Measurements from ENCODE around the gene MAPRE2.
"Not testable (repeated sequence)": the region's sequence is repeated elsewhere in the genome, so short reads cannot be mapped to it uniquely, and the experiment has no call there.

The MAPRE2 gene

DNA sequence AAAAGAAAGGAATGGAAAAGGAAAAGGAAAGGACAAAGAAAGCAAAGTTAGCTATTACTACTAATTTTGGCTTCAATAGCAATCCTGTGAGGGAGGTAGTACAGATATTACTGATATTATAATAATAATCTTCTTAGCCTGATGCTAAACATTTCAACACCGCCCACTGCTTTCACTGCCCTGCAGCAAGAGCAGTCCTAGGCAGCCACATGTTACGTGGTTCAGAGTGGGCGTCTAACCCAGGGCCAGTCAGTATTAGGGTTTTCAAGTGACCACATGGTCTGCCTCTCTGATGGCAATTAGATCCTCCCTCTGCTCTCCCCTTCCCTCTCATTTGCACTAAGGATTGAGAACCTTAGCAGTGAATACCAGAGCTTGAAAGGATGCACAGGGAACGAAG, 116.0 kb downstream of the MAPRE2 start:
- no peak for FAIRE-seq

DNA sequence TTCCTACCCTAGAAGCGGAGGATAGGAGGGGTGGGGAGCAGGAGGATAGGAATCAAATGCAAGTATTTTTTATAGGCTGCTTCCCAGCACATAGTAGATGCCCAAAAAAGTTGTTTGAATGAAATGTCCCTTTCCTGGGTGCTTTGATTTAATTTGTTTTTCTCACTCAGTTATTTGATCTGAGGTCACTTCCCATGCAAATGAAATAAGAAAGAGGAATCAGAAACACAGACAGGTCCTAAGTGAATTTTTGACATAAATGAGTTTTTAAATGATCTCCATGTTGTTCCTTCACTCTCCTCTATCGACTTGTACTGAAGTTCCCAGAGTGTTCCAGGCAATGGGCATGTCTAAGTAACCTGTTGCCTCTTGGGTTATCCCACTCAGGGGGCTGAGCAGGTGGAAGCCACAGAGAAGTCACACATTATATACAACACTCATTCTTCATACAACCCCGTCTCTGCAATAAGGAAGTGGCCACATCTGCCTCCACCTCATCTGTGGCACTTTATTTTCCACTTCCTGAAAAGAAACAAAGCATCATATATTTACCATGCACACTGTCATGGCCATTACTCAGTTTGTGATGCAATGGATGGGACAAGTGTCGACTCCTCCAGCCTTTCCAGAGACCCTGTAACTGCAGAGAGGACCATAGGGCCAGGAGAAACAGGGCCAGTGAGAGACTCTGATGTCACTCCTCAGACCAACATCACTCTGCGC, 117.7 kb downstream of the MAPRE2 start:
- no peak for FAIRE-seq

DNA sequence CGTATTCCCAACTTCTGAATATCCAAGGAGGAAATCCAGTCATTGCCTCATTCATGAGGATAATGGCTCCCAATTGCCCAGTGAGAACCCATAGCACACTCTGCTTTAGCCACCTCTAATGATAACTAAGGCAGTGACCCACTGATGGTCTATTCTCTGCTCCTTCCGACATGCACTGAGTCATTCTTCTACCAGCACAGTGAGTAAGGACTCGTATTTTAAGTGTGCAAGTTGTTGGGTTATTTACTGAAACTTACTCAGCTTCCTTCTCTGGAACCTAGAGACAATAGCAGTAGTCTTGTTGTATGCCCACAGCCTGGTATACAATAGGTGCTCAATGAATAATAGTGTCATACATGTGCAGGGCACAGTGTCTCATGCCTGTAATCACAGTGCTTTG, 118.6 kb downstream of the MAPRE2 start:
- no peak for FAIRE-seq

DNA sequence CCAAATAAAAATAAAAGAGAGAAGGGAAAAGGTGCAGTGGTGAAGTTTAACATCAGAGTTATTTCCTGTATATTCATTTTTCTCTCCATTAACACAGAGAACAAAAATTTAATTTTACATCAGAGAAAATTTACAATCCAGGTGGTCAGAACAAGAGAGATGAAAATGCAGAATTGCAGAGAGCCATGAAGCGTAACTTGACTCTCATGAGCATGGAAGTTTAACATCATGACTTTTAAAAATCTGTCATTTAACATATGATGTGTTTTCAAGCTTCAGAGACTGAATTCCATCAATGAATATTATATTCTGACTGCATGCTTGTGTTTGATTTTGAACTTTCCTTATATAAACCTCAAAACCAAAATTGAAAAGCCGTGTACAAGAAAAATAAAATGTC, 120.3 kb downstream of the MAPRE2 start:
- no peak for FAIRE-seq

DNA sequence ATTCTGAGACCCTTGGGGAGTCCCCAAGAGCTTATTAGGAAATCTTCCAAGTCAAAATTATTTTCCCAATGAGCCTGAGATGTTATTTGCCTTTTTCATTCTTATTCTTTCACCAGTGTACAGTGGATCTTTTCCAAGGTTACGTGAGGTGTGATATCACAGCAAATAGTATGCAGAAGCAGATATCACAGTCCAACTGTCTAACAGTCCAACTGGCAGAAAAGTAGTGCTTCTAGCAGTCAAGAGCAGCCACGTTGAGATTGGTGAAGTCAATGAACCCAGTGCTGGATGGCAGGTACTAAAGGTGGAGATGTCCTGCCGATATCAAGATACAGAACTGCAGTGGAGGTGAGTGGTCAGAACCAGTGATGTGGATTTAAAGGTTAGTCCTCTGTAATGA, 120.7 kb downstream of the MAPRE2 start:
- no peak for FAIRE-seq

DNA sequence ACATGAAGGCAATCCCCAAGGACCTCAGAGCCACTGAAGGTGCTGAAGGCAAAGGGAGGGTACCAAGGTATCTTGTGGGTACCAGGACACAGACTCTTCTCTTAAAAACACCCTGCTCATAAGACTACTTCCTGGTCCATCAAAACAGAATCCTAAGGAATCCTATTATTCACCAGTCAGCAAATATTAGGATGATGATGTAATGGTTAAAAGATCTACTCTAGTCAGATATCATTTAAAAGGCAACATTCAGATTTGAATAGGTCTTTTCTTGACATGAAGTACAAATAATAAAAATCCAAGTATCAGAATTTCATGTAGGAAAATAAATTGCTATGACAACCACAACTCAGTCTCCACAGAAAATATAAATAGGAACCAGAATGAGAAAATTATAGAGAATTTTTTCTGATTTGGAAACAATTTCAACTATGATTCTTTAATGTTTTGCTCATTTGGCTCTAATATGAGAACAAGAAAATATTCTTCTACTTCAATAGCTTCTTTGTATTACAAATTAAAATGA, 121.9 kb downstream of the MAPRE2 start:
- FAIRE-seq = peak; percentile 17

DNA sequence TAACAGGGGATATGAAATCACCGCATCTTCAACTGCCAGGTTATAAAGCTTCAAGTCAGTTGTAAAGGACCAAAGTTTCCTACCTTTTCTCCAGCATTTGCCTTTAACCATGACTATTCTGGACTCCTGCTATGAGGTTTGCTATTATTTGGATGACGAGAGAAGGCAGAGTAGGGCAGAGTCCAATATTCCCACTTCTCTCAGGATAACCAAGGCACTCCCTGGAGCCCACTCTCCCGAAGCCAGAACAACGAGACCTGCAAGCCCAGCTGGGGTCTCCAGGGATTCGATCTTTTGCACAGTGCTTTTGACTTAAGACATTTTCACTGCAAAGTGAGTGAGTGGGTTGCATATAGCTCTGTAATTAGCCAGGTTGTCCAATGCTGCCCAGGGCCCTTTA, 122.5 kb downstream of the MAPRE2 start:
- no peak for FAIRE-seq

DNA sequence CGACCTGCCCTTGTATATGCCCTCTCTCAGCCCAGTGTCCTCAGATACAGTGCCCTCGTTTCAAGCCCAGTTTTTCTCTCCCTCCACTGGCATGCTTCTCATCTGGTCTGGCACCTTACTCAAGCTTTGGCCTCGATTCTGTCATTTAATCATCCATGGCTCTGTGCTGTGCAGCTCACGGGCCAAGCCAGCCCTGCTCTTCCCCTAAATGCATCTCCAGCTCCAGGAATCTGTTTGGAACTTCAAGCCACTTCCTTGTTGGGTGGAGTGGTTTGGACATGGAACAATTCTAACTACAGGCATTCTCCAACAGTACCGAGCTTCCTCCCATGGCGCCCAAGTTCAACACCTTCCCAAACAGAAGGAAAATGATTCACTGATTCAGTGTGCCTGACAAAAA, 122.9 kb downstream of the MAPRE2 start:
- no peak for FAIRE-seq

DNA sequence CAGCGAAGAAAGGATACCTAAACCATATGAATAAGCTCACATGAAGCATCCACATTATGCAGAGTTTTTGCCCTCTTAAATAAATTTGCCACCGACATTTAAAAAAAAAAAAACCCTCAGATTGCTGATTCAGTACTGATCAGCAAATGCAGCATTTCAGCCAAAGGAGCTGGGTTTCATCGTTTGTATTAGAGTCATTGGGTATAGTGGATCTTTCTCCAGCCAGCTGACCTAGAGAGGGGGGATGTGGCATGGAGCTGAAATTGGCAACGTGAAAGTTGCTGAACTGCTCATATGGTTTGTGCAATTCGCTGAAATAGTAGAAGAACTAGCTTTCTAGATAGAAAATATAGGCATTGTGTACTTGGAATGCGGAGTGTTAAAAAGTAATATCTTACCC, 126.1 kb downstream of the MAPRE2 start:
- no peak for FAIRE-seq

DNA sequence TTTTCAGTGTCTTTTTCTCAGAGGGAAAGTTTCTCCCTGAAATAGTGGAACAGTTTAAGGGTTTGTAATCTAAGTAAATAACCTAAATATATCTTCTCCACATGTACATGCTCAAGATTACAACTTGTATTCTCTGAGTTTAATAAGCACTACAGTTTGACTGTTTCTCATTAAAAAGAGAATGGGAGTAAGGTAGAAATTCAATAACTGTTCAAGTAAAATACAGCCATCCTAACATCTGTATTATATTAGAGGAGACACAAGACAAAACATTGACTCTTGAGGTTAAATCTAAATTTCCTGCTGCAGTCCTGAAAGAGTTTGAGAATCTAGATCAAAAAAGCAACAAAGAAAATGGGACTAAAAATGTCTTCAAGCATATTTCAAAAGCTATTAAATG, 126.6 kb downstream of the MAPRE2 start:
- no peak for FAIRE-seq

DNA sequence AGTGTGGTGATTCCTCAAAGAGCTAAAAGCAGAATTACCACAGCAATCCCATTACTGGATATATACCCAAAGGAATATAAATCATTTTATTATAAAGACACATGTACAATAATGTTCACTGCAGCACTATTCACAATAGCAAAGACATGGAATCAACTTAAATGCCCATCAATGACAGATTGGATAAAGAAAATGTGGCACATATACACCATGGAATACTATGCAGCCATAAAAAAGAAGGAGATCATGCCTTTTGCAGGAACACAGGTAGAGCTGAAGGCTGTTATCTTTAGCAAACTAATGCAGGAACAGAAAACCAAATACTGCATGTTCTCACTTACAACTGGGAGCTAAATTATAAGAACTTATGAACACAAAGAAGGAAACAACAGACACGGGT, 129.1 kb downstream of the MAPRE2 start:
- FAIRE-seq = not testable (repeated sequence)

DNA sequence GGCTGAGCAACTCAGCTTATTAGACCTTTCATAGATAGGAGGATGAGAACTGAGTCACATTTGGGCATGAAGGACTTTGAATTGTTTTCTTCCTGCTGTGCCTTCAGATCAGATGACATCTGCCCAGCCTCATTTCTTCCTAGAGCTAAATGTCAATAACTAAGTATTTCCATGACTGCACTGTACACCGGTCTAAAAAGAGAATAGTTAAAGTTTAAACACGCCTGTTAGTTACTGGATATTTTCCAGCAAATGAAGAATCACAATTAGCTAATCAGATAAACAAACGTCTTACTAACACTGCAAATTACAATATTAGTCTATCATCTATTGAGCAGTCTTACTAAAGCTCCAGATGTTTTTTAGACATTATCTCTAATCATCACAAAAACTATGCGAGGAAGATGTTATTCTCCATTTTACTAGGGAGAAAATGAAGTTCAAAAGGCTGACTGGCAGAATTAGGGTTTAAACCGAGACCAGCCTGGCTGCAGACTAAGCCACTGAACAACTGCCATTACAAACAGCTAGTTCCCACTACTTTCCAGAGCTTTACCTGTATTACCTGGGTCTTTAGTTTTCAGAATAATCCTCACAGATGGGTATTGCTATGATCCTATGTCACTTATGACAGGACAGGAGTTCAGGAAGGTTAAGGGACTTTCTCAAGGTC, 130.2 kb downstream of the MAPRE2 start:
- FAIRE-seq = peak; percentile 97

DNA sequence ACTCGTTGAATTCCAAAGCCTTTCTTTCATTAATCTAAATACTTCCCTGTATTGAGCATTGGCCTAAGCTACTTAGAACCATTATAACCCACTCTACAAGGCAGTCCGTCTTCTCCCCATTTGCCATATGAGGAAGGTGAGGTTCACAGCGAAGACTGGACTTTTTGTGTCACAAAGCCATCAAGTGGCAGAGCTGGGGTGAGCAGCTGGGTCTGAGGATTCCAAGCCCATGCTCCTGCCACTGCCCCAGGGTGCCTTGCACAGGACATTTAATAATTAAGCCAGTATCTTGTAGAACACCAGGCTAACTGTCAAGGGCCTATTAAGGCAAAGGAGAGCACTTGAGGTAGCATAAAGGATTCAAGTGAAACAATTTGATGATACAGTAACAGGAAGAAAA, 130.8 kb downstream of the MAPRE2 start:
- peak; percentile 66 for FAIRE-seq

DNA sequence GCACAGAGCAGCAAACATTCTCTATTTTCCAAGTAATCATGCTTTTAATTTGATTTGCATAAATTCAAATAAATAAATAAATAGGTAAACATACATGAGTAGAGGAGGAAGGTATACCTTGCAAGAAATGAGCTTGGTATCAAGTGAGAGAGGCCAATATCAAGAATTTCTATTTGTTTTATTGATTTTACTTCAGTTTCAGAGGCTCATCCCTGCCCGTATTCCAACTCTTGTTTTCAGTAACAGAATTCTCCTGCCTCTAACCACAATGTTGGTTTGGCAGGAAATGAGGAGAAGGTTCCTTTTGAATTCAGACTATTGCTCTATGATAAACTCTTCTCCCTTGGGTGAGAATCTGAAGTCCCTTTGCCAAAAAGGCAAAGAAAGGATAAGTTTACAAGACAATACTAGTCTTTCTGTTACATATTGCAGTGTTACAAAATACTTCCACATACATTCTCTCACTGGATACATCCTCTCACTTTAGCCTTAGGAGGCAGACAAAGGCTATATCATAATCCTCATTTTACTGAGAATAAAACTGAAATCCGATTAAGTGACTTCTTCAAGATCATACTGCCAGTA, 131.3 kb downstream of the MAPRE2 start:
- no peak for FAIRE-seq

DNA sequence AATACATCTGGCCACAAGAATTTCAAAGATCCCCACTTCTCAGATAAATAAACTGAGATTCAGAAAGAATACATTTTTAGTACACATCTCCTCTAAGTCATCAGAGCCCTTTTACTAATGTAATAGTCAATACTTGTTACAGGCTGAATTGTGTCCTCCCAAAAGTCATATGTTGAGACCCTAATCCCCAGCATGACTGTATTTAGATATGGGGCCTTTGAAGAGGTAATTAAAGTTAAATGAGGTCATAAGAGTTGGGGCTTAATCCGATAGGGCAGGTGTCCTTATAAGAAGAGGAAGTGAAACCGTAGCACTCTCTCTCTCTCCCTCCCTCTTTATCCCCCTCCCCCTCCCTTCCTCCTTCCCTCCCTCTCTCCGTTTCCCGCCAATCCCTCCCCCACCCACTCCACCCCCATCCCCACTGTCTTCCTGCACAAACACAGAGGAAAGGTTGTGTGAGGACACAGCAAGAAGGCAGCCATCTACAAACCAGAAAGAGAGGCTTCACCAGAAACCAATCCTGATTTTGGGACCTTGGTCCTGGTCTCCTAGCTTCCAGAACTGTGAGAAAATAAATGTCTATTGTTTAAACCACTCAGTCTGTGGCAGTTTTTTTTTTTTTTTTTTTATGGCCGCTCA, 133.0 kb downstream of the MAPRE2 start:
- FAIRE-seq = peak; percentile 47

DNA sequence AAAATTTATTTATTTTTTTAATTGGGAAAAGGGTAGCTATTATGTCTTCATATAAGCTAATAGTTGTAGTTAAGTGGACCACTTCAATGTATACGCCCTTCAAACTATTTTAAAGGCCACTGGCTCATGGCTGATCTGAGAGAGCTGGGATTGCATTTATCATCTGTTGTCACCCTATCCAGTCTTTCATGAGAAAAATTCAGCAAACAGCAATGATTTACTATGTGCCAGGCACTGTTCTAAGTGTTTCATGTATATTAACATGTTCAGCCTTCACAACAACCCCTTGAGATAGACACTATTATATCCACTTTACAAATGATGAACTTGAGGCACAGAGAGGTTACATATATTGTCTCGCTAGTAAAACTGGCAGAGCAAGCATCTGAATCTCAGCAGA, 133.5 kb downstream of the MAPRE2 start:
- peak; percentile 55 for FAIRE-seq

DNA sequence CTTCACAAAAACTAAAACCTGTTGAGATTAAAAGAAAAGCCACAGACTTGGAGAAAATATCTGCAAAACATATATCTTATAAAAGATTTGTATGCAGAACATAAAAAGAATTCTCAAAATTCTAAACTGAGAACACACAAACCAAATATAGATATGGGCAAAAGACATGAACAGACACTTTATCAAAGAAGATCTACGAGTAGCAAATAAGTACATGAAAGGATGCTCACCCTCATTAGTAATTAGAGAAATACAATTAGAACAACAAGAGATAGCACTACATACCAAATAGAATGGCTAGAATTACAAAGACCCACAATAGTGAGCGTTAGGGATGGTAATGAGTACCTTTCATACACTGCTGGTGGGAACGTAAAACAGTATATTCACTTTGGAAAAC, 135.7 kb downstream of the MAPRE2 start:
- FAIRE-seq = no peak

DNA sequence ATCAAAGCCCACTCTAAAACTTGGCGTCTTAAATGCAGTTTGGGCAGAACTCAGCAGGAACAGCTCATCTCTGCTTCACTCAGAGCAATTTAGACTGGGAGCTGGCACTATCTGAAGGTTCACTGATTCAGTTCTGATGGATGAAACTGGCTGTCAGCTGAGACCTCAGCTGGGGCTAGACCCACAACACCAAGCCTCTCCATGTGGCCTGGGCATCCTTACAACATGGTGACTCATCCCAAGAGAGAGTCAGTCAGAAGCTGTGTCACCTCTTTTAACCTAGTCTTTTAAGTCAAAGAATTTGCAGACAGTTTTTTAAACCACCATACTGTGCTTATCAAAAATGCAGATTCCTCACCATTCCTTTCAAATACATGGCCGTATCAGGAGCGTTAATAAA, 137.0 kb downstream of the MAPRE2 start:
- no peak for FAIRE-seq

DNA sequence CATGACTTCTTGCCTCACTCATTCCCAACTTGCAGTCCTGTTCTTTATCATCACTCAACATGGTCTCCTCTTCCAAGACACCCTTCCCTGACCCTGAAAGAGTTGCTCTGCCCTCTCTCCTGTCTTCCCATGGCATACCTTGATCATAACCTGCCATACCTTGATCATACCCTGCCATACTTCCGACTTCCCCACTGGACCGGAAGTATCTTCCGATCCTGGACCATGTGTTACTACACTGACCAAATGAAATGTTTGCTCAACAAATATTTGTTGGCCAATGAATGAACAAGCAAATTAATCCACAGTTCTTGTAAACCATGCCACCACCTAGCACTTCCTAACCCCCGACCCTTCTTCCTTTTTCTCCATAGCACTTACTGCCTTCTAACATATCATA, 138.7 kb downstream of the MAPRE2 start:
- no peak for FAIRE-seq

DNA sequence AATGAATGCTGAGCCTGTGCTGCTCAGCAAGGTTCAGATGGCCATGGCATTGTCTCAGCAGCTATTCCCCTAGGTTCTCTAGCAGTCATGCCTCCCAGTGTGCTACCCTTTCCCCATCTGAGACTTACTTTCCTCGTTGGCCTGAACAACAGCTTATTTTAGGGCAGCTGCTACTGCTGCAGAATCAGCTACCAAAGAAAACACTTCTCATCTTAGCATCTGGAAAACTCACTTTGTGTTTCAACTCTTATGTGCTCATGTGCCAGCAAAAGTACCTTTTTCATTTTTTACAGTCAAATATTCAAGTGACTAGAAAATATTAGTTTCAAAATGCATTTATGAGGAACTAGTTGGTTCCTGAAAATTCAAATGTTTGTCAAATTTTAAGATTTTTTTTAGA, 139.2 kb downstream of the MAPRE2 start:
- FAIRE-seq = no peak

DNA sequence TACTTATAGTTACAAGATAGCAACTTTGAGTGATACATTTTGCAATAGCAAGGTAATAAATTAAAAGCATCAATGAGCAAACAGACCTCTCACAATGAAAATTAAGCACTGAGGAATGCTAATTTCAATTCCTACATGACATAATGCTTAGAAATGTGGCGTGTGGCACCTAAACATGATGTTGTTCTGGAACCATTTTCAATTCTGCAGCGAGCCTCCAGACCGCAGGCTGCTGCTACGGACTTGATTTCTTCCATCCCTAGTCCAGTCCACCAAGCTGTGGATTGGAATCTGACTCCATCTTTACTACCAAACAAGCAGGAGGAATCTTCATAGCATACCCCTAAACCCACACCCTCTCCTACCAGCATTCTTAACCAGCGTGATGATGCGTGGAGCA, 140.9 kb downstream of the MAPRE2 start:
- no peak for FAIRE-seq

DNA sequence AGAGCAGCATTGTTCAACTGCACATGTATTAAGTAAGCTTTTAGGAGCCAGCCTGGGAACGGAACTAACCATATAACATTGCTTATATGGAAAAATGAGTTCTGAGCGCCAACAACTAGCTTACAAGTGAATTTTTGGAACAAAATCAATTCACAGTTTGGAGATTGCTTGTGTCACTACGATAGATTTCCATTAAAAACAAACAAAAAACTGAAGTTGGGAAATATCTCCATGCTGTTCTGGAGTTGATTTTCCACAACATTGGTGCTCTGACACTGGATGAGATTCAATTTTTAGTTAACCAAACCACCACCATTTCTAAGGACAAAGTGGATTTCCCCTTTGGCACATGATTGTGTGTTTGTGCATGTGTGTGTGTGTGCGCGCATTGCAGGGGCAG, 142.7 kb downstream of the MAPRE2 start:
- no peak for FAIRE-seq

DNA sequence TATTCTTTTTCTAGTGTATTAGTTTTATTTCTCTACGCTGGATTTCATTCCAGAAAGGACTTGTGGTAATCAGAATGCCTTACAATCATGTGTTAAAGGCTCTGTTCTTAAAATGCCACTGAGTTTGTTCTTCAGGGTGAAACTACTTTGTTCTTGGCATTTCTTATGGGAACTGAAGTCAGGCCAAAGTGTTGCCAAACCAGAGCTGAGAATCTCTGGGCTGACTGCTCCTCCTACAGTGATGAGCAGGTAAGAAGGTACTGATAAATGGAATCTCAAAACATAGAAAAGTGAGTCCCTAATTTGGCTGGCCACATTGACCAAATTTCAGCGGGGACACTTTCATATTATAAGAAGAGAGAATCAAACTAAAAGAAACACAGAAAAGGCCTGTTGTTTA, 144.6 kb downstream of the MAPRE2 start:
- FAIRE-seq = no peak
